ENCODE data around the gene NPFF.

GRCh38 chr12:53480491-53481442 lies 26.5 kb downstream of the NPFF start:
- no peak for TF ChIP-seq TBL1XR1 (IDR thresholded peaks at IDR 0.05; ENCODE audit: low read depth, low read length)
- no peak for TF ChIP-seq ESRRA (IDR thresholded peaks at IDR 0.05; ENCODE audit: low read length)
- TF ChIP-seq POLR2AphosphoS5 (IDR thresholded peaks at IDR 0.05; ENCODE audit: low read length): 0 out of 2 replicates have a peak, but pooled peaks have one; percentile 23
- TF ChIP-seq, protein P1, sequence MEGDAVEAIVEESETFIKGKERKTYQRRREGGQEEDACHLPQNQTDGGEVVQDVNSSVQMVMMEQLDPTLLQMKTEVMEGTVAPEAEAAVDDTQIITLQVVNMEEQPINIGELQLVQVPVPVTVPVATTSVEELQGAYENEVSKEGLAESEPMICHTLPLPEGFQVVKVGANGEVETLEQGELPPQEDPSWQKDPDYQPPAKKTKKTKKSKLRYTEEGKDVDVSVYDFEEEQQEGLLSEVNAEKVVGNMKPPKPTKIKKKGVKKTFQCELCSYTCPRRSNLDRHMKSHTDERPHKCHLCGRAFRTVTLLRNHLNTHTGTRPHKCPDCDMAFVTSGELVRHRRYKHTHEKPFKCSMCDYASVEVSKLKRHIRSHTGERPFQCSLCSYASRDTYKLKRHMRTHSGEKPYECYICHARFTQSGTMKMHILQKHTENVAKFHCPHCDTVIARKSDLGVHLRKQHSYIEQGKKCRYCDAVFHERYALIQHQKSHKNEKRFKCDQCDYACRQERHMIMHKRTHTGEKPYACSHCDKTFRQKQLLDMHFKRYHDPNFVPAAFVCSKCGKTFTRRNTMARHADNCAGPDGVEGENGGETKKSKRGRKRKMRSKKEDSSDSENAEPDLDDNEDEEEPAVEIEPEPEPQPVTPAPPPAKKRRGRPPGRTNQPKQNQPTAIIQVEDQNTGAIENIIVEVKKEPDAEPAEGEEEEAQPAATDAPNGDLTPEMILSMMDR (IDR thresholded peaks at IDR 0.05 in 2 of 3, conservative IDR thresholded peaks at IDR 0.05 in 1 of 3; ENCODE audit: control insufficient read depth in 2 of 3, extremely low read depth in 1 of 3, insufficient read depth in 1 of 3, low read depth in 3 of 3, low read length in 3 of 3): no peak
- no peak for TF ChIP-seq SPI1 (IDR thresholded peaks at IDR 0.05; ENCODE audit: borderline replicate concordance, insufficient read depth, low read depth, low read length)
- TF ChIP-seq POLR2A (IDR thresholded peaks at IDR 0.05; ENCODE audit: low read depth, low read length): peak; percentile 37; the same call in 1 of the 2 replicates
- TF ChIP-seq ZNF274 (IDR thresholded peaks at IDR 0.05; ENCODE audit: insufficient read depth, insufficient read length): no peak
- TF ChIP-seq MTA3 (IDR thresholded peaks at IDR 0.05; ENCODE audit: borderline replicate concordance, low read length): no peak
- TF ChIP-seq KDM1A (IDR thresholded peaks at IDR 0.05; ENCODE audit: borderline replicate concordance): no peak
- TF ChIP-seq BCLAF1 (IDR thresholded peaks at IDR 0.05): no peak
- no peak for TF ChIP-seq MTA2 (IDR thresholded peaks at IDR 0.05; ENCODE audit: low read depth)
- no peak for TF ChIP-seq SP1 (IDR thresholded peaks at IDR 0.05; ENCODE audit: low read depth, low read length)

All from GM12878 (cell line).